Mesenteric fat pad (tissue), 1 donor: ENCODE data around the gene VAC14. TPM values are rescaled to one million over a fixed set of nuclear protein-coding genes. Genes with fewer than 3 reads are reported as not detected.

Experiments used
- DNase-seq: peaks from one replicate; pipeline ENCODE4 v3.0.0-alpha.2; 2020; ENCODE audit warnings: low spot score
- total RNA-seq: library from RNA; stranded (reverse); fragmentation: NEBNext Ultra II Directional; extraction: Animal tissue kit (Norgen Biotek cat#: 25700); gene quantifications from one replicate; pipeline ENCODE4 v1.2.1, GENCODE V29; 2021
- donor health status: DM: yes; HTN: yes; CAD: no.

Gene VAC14
- total RNA-seq, 1 donor from 2014 or later = 37.6 TPM

- DNase-seq = no peak
These were observed 91.5 kb downstream of the VAC14 start for GRCh38 chr16:70709457-70709856.

GRCh38 chr16:70708366-70709246, 92.4 kb downstream of the VAC14 start:
- DNase-seq = no peak

GRCh38 chr16:70706948-70707465, 94.0 kb downstream of the VAC14 start:
- no peak for DNase-seq

- no peak for DNase-seq
These were observed 95.9 kb downstream of the VAC14 start for GRCh38 chr16:70705056-70705455.

GRCh38 chr16:70704586-70704985, 96.4 kb downstream of the VAC14 start:
- DNase-seq = no peak

GRCh38 chr16:70703835-70704381, 97.0 kb downstream of the VAC14 start:
- DNase-seq = no peak

GRCh38 chr16:70703041-70703834, 97.7 kb downstream of the VAC14 start:
- DNase-seq = no peak

GRCh38 chr16:70702624-70703023, 98.3 kb downstream of the VAC14 start:
- DNase-seq = no peak

- DNase-seq = no peak
These were observed 99.0 kb downstream of the VAC14 start for GRCh38 chr16:70701998-70702397.

GRCh38 chr16:70701596-70701995, 99.4 kb downstream of the VAC14 start:
- DNase-seq = no peak

GRCh38 chr16:70701036-70701435, 99.9 kb downstream of the VAC14 start:
- no peak for DNase-seq

GRCh38 chr16:70700101-70701020, 100.6 kb downstream of the VAC14 start:
- DNase-seq = no peak

GRCh38 chr16:70699696-70700095, 101.3 kb downstream of the VAC14 start:
- DNase-seq = no peak

- DNase-seq = no peak
These were observed 102.1 kb downstream of the VAC14 start for GRCh38 chr16:70698901-70699300.

GRCh38 chr16:70697594-70698170, 103.3 kb downstream of the VAC14 start:
- DNase-seq = no peak

- no peak for DNase-seq
These were observed 103.9 kb downstream of the VAC14 start for GRCh38 chr16:70696952-70697593.

GRCh38 chr16:70696355-70696754, 104.6 kb downstream of the VAC14 start:
- DNase-seq = no peak

- no peak for DNase-seq
These were observed 105.5 kb downstream of the VAC14 start for GRCh38 chr16:70695331-70696070.

- DNase-seq = no peak
These were observed 106.1 kb downstream of the VAC14 start for GRCh38 chr16:70694868-70695218.
